MM.1S (cell line): ENCODE results near the gene BCAR1.

Experiments
- EZH2 ChIP-seq: fragments of 300-600 bp; sonication (generic); optimal IDR thresholded peaks from 2 replicates; pipeline ENCODE3; 2017; ENCODE audit warnings: low read depth, mild to moderate bottlenecking, antibody characterized with exemption, low read length, mixed read lengths
- TF ChIP-seq, protein P1 (sequence below): fragments of 300-600 bp; sonication (generic); IDR thresholded peaks from 2 replicates; pipeline ENCODE4 v1.5.1; 2016; ENCODE audit warnings: antibody characterized with exemption, low read length, mixed read lengths

DNA sequence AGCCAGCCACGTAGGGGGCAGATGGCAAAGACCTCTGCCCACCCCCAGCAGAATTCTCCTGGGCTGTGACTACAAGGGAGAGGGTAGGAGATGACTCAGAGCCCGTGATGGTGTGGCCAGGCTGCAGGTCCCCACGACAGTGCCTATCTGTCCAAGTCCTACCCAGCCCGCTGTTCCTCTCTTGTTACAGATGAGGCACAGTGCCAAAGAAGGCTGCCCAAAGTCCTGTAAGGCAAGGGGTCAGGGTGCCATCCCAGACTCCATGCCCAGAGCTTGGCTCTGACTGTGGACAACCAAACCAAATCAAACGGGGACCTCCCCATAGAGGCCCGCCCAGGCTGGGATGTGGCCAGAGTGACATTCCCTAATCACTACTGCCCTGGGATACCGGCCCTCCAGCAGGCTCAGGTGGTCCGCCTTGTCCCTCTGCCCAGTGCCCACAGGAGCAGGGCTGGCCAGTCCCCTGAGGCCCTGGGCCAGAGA lies 12.6 kb upstream of the BCAR1 start:
- TF ChIP-seq, protein P1, sequence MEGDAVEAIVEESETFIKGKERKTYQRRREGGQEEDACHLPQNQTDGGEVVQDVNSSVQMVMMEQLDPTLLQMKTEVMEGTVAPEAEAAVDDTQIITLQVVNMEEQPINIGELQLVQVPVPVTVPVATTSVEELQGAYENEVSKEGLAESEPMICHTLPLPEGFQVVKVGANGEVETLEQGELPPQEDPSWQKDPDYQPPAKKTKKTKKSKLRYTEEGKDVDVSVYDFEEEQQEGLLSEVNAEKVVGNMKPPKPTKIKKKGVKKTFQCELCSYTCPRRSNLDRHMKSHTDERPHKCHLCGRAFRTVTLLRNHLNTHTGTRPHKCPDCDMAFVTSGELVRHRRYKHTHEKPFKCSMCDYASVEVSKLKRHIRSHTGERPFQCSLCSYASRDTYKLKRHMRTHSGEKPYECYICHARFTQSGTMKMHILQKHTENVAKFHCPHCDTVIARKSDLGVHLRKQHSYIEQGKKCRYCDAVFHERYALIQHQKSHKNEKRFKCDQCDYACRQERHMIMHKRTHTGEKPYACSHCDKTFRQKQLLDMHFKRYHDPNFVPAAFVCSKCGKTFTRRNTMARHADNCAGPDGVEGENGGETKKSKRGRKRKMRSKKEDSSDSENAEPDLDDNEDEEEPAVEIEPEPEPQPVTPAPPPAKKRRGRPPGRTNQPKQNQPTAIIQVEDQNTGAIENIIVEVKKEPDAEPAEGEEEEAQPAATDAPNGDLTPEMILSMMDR: no peak
- TF ChIP-seq EZH2: no peak
